Glomerular endothelial cell (primary cell): Measurements from ENCODE around the gene PIK3C3. TPM values are rescaled to one million over a fixed set of nuclear protein-coding genes. Genes with fewer than 3 reads are reported as not detected.
A peak's percentile ranks its signal among the peaks of the same experiment; 100 is the strongest.

Experiments
- DNase-seq: peaks from one replicate; pipeline ENCODE4 v3.0.0-alpha.2; 2011; ENCODE audit warnings: low read depth, low spot score; ENCODE audit errors: extremely low read depth
- total RNA-seq: library from RNA; depleted of rRNA; stranded (reverse); fragments of >200 nt; gene quantifications from 2 replicates; pipeline ENCODE4 v1.2.3, GENCODE V29; 2015

PIK3C3 gene
- 28.9 and 51.1 TPM in 2 replicates for total RNA-seq

DNA sequence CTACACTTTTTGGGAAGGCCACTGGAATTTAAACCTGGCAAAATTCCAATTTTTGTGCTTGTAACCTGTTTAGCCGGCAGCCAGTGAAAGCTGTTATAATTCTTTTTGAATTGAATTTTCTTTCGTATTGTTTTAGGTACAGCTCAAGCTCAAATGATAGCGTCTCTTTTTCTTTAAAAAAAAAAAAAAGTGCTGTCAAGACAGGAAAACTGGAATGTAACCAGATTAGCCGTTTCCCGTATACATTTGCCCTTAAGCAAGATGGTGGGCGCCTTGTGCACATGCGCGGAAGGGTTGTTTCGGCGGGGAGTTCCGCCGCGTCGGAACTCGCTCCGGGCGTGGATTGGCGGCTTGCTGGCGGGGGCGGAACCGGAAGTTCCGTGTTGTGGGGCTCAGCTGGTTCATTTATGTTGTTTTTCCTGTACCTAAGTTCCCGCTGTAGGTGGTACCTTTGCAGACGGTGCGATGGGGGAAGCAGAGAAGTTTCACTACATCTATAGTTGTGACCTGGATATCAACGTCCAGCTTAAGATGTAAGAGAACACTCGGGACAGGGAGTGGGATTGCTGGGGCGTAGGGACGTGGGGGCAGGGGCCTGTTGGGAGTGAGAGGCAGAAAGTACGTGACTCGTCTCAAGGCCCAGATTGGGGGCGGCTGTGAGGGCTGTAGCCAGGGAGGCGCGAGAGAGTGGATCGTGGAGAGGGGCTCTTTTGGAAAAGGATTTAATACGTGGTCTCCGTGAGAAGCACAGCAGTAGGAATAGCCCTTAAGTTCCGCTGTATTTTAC, at the start of gene PIK3C3:
TSS of gene PIK3C3 (plus strand) at position 408 of the 787 bp plus-strand sequence. CDS start at position 466, 58 bp downstream.
- DNase-seq: peak; percentile 89

DNA sequence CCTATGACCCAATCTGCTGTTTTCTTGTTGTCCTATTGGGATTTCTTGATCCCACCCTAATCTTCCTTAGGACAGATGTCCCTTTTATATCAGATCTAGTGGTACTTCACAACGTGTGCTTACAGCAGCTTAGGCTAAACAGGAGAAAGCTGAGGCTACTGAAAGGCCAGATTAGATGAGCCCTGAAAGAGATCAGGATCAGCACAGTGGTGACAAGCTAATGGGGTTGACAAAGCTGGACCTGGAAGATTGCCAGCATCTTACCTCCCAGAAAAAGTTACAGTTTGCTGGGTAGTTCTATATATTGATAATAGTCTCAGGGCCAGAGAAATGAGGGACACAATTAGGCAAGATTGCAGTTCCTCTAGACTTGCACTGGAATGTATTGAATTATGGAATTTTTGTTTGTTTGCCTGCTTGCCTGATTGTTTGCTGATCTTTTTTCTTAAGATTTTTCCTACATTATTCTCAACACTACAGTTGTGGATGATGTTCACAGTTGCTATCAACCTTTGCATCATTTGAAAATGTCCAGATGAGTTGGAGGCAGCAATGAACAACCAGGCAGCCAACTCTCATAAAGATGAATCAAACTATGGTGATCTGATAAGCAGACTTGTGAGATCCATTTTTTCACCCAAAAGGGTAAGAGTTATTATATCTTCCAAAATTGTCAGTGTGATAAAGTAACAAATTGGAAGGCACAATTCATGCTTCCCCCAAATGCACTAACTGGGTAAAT, 49.1 kb upstream of the PIK3C3 start:
- no peak for DNase-seq

- DNase-seq: no peak
Observed at GRCh38 chr18:41906528-41907146, 48.4 kb upstream of the PIK3C3 start.

DNA sequence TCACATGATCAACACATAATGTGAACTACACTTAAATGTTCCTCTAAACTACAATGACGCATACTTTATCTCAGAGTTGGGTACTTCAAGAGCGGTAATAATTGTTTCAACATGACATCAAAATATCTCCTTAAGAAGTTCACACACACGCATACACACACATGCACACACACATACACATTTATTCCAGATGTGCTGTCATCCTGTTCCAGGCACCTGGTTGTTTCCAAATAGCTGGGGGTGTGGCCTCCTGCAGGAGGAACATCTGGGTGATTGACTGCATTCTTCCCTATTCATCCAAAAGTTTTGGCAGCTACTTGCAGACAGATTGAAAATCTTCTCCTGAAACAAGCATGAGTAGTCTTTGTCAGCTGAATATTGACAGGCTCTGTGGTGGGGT, 37.9 kb upstream of the PIK3C3 start:
- DNase-seq: no peak

GRCh38 chr18:41921770-41922169, 33.3 kb upstream of the PIK3C3 start:
- DNase-seq: no peak

GRCh38 chr18:41922176-41922575, 32.9 kb upstream of the PIK3C3 start:
- DNase-seq: no peak

DNA sequence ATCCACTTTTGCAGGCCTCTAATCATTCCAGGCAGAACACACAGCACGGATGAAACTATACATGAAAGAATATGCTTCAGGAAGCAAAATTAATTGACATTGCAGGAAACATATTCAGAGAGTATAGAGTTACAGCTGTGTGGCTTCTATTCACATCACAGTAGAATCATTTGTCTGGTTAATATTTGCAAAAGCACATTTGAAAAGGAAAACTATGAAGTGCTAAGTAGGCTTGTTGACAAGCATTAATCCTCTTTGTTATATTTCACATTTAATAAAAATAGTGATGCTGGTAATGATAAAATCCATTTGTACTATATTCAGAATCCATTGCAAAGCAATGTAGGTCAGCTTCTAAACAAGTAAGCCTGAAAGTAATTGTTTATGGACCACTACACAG, 32.2 kb upstream of the PIK3C3 start:
- DNase-seq: no peak

GRCh38 chr18:41923446-41923845, 31.6 kb upstream of the PIK3C3 start:
- no peak for DNase-seq

- no peak for DNase-seq
Observed at GRCh38 chr18:41928581-41928980, 26.5 kb upstream of the PIK3C3 start.

DNA sequence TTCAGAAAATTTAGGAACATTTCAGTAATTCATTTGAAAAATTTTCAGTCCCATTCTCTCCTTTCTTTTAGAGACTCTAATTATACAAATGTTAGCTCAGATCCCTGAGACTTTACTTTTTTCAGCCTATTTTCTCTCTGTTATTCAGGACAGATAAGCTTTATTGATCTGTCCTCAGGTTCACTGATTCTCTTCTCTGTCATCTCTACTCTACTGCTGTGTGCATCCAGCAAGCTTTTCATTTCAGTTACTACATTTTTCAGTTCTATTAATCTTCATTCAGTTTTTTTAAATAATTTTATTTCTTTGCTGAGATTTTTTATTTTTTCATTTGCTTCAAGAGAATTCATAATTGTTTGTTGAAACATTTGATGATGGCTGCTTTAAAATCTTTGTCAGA, 22.1 kb upstream of the PIK3C3 start:
- no peak for DNase-seq

GRCh38 chr18:41933778-41934177, 21.3 kb upstream of the PIK3C3 start:
- no peak for DNase-seq

GRCh38 chr18:41936471-41937134, 18.4 kb upstream of the PIK3C3 start:
- DNase-seq: no peak

- DNase-seq: no peak
Observed at GRCh38 chr18:41938445-41938844, 16.6 kb upstream of the PIK3C3 start.

GRCh38 chr18:41939326-41939725, 15.7 kb upstream of the PIK3C3 start:
- no peak for DNase-seq

DNA sequence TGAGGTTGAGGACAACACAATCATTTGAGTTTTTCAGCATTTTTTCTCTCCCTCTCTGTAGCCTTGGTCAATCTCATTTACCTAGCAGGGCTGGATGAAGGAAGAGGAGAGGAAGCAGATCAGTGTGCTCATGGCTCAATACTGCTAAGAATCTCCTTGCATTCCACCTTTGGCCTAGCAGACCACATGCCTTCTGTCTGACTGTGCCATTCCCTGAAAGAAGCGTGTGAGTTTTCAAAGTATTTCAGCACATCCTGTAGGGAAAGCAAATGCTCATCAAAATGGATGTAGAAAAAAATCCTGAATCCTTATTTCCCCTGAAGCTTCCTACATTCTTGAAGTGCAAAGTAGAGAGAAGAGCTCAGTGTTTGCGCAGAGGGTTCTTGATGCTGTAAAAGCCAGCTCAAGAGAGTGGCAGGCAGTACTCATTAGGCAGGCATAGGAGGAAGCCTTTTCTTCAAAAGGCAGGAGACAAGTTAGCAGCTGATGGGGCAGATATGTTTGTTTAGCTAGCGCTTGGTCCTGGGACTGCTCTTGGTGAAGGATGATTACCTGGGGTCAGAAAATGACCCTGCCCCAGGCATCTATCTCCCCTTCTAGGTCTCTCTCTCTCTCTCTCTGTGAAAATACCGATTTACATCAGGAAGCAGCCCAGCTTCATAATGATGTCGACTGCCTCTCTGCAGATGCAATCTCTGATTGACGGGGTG, 14.4 kb upstream of the PIK3C3 start:
- DNase-seq: no peak

DNA sequence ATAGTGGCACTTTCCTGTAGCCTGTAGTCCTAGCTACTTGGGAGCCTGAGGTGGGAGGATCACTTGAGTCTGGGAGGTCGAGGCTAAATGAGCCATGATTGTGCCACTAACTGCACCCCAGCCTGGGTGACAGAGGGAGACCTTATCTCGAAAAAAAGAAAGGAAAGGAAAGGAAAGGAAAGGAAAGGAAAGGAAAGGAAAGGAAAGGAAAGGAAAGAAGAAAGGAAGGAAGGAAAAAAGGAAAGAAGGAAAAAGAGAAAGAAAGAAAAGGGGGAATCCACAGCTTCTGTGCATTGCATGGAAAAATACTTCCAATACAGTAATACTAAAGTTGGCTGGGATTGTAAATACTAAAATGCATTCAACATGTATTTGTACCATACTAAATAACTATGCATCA, 12.8 kb upstream of the PIK3C3 start:
- DNase-seq: no peak

GRCh38 chr18:41948544-41949110, 6.4 kb upstream of the PIK3C3 start:
- no peak for DNase-seq

GRCh38 chr18:41949206-41949920, 5.7 kb upstream of the PIK3C3 start:
- no peak for DNase-seq

- DNase-seq: no peak
Observed at GRCh38 chr18:41955688-41956087, 654 bp downstream of the PIK3C3 start.

- no peak for DNase-seq
Observed at GRCh38 chr18:41959045-41959444, 4.0 kb downstream of the PIK3C3 start.
